SU-DHL-6 (cell line): Measurements from ENCODE around the gene WIPF3.

Experiments used
- CTCF ChIP-seq: fragments of 200-600 bp; sonication (generic); IDR thresholded peaks from one replicate; pipeline ENCODE4 v1.5.1; 2017; ENCODE audit warnings: antibody characterized with exemption, mild to moderate bottlenecking, low read length, moderate library complexity; ENCODE audit not compliant: insufficient read depth, poor library complexity, severe bottlenecking
- EZH2phosphoT487 ChIP-seq: fragments of 200-600 bp; sonication (generic), shearing (Covaris generic); conservative IDR thresholded peaks from 2 replicates; pipeline ENCODE4 v1.6.1; 2018; ENCODE audit warnings: mild to moderate bottlenecking, antibody characterized with exemption, low read length, moderate library complexity, mixed read lengths

- no peak for TF ChIP-seq CTCF
- TF ChIP-seq EZH2phosphoT487, result no peak
Observed at GRCh38 chr7:29853072-29853471, 46.8 kb downstream of the WIPF3 start.
